NCI-H1105 (cell line): ENCODE data around the gene FOXE3.

Experiments
- DNase-seq: peaks from one replicate; lab custom pipeline; 2025; lab: John Stamatoyannopoulos, UW

FOXE3 gene

GRCh38 chr1:47435506-47436303, 19.6 kb downstream of the FOXE3 start:
- DNase-seq = no peak

GRCh38 chr1:47436304-47436978, 20.4 kb downstream of the FOXE3 start:
- DNase-seq = peak; percentile 69

DNA sequence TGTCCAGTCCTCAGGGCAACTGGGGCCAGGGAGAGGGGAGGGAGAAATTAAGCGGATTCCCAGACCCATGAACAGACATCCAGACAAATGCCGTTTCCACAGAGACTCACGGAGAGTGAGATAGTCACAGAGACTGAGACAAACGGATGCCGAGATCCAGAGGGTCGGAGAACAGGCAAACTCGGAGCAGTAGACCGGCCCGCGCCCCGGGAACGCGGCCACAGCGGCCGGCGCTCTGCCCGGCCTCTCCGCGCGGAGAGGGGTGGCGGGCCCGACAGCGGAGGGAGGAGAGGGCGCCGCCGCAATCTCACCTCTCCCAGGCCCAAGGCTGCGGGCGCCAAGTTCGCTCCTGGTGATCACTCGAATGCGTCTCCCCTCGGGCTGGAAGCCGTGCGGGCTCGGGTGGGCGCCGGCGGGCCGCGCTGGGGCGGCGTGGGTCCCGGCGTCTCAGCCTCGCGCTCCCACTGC, 20.9 kb downstream of the FOXE3 start:
- no peak for DNase-seq

- peak; percentile 91 for DNase-seq
Measured at GRCh38 chr1:47437447-47438164, 21.5 kb downstream of the FOXE3 start, which contains the start of gene FOXD2. Gene FOXD2 (plus strand): TSS chr1:47438044. CDS start chr1:47438136, 92 bp downstream.

GRCh38 chr1:47438165-47439016, 22.3 kb downstream of the FOXE3 start:
- no peak for DNase-seq

GRCh38 chr1:47439017-47439818, 23.1 kb downstream of the FOXE3 start:
- DNase-seq = no peak

DNA sequence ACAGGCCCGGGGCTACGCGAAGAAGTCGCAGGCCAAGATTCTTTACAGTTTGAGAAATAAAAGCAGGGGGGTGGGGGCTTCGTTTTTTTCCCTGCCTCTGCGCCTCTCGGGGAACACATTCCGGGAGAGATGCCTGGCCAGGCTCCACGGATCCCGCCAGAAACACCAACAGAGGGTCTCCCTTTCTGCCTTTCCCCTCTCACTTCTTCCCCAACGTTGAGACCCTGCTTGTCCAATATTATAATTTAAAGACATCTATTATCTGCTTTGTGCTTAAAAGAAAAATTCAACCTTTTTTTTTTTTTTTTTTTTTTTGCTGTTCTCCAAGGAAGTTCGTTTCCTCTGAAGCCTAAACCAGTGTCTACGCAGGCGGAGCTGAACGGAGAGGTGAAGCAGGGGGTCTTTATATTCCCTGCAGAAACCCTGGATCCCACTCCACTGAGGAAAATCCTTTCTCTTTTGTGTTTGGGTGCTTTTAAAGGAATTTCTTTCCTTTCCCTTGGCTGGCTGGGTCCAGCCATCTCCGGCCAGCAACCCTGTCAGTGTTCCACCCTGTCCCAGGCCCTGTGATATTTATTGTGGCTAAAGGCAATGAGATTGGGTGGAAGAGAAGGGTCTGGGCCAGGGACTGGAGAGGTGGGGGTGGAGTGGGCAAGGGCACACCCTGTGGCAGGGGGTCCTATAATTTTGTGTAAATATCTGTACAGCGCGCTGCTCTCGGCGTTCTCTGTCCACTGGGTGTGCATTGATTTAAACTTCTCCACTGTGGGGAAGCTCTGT, 23.9 kb downstream of the FOXE3 start:
- DNase-seq = no peak

DNA sequence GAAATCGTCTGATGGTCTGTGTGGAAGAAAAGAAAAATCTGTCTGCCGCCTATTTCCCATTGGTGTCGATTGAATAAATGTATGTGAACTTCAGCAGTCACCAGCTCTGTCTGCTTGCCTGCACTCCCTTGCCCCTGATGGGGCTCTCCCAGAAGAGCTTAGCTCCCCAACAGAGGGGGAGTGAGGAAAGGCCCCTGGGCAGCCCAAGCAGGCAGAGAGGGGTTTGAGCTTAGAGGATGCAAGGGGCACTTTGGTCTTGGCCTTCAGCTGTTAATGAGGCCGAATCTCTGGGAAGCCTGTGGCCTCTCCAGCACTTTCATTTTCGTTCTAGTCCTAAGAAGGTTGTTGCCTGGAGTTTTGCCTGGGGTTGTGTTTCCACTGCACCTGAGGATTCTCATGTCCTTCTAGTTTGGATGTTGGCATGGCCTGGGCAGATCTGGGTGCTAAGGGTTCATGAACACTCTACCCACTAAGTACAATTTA, 24.6 kb downstream of the FOXE3 start:
- DNase-seq = no peak

DNA sequence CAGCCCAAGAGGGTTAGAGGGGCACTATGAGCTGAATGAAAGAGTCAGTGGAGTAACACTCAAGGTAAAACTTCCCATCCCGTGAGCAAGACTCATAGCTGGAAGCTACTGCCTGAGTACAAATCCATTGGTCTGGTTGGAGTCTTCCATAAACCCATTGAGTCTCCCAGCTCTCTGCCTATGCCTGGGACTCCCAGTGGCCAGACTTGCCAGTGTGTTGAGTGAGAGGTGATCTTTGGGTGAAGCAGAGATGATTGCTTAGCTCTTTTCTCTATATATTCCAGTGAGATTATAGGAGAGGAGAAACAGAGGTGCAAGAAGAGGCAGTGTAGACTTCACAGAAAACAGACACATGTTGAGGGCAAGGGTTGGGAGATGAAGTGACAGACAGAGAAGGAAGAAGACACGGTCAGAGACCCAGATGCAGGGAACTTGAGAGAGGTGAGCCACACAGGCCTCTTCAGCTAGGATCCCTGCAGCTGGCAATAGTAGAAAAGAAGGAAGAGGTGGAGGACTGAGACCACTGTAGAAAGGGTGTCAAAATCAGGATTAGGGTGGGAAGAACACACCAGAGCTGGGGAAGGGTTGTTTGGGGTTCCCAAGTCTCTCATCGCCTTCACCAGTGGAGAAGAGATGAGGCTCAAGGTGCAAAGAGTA, 25.5 kb downstream of the FOXE3 start:
- no peak for DNase-seq

DNA sequence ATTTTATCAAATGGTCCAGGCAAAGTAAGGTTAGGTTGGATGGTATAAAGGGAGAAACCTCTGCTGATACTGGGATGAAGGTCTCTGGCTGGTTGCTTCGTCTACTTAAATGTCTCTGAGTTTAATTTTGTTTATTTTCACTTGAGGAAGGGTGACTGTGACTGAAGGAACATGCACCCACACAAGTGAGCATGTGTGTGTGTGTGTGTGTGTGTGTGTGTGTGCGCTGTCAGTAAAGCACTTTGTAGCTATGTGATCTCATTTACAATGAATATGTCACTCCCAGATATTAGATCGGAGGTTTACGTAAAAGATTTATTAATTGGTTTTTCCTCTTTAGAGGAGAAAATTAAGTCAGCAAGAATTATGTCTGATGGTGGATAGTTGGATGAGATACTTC, 26.1 kb downstream of the FOXE3 start:
- DNase-seq = no peak

- DNase-seq = no peak
Measured at GRCh38 chr1:47442842-47443529, 26.9 kb downstream of the FOXE3 start.

DNA sequence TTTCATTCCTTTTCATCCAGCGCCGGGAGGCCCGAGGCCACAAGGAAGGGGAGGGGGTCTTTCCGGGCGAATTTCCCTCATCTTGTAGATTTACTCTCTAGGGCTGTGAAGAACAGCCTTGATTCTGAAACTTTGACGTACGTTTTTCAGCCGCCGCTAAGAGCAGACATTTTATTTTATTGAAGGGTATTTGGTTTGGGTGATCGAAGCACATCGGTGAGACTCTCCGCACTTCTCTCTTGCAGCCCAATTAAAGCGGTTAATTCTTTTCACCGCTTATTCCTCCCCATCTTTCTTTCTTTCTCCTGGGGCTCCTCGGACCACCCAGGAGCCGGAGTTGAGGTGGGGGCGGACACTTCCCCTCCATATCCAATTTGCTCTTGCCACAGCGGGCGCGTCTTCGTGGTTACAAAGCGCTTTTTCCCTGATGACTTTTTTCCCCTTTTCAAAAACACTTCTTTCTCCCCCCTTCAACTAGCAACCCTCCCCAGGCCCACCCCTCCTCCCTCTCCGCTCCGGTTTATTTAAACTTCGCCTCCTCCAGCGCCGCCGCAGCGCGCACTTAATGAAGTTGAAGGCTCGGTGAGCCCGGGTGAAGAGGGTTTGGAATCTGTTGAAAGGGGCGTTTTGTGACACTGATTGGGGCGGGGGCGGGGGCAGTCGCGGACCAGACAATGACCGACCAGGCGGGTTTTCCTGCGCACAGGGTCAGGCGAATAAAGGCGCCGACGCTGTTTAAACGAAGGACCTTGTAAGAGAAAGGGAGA, 27.6 kb downstream of the FOXE3 start:
- DNase-seq = no peak

DNA sequence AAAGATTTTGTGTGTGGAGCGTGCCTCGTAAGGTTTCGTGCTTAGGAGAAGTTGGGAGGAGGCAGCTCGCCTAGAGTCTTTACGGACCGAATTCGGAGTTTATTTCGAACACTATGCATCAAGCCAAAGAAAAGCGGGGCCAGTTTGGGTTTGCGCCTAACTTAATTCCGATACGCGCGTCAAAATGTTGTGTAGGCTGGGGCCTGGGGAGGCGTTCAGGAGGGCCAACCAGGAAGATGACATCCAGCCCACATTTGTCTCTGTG, 28.1 kb downstream of the FOXE3 start:
- DNase-seq = no peak

DNA sequence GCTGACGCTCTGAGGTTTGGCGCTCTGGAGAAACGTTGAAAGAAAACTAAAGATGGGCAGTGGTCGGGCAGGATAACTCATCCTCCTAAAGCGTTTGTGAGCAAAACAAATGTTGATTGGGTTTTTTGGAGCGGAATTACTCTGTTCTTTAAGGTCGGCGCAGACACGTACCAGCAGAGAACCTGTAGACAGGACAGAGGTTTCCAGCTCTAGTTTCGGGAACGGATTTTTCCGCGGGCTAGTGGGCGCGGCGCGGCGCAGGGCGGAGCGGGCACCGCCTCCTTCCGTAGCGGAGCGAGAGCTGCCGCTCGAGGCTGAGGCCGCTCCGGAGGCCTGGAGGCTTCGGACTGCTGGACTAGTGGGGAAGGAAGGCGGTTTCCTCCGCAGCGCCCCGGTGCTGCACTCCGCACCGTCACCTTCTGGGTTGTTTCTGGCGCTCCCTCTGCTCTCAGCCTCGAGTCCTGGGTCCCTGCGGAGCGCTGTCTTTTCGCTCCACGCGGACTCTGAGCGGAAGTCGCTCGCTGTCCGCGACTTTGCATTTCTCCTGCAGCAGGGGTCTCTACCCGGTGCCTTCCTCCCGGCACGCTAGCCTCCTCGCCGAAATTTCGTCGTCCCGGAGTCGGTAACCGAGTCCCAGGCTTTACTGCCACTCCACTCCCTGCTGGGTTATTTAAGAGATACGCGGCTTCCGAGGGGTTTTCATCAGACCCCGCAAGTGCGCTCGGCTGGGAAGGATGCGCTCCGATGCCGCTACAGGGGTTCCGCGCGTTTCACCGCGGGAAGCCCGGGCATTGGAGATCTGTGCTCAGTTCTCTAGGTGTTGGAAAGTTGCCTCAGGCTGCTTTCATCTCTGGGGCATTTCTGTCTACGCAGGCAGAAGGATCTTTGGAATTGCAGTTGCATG, 28.7 kb downstream of the FOXE3 start:
- no peak for DNase-seq

- no peak for DNase-seq
Measured at GRCh38 chr1:47445823-47446550, 29.9 kb downstream of the FOXE3 start.

DNA sequence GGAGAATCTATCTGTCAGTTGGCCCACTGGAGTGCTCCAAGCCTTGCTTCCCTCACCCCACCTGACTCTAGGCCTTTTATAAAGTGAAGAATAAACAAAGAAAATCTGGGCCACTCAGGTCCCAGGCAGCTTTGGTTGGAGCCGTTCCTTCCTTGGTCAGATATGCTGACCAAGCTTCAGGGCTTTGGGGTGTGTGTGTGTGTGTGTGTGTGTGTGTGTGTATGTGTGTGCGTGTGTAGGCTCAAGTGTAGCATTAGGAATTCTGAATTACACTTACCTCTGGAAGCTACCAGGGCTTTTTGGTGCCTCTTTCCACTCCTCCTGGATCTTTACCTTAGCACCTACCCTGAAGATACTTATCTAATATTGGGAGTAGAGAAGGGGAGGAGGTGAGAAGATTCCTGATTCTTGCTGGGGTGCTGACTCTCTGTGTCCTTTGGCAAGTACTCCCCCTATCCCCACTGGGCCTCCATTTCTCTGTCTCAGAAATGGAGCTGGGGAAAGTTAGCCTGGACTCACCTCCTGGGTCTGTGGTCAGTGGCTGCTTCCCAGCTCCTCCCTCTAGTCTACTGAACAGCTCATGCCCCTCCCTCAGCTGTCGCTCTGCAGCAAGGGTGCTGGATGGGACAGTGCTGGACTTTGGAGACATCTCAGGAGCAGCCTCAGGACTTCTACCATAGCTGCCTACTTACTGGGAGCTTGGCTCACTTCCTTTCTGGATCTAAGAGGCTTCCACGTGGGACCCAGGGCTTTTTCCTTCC, 32.6 kb downstream of the FOXE3 start:
- no peak for DNase-seq
